Omental fat pad (tissue), 4 donors: Measurements from ENCODE around the gene CARNS1. TPM values are rescaled to one million over a fixed set of nuclear protein-coding genes. Genes with fewer than 3 reads are reported as not detected.
"Not testable (repeated sequence)": the region's sequence is repeated elsewhere in the genome, so short reads cannot be mapped to it uniquely, and the experiment has no call there.

Experiments
- ATAC-seq: fragments of 150-250 bp; one replicate; pipeline ENCODE4 v1.9.1; 2016; ENCODE audit warnings: mild to moderate bottlenecking, moderate library complexity; ENCODE audit not compliant: low FRiP score
- DNase-seq: peaks from one replicate; pipeline ENCODE4 v3.0.0-alpha.2; 2019; ENCODE audit warnings: low spot score
- total RNA-seq, 4 donors: library from RNA; depleted of rRNA; stranded (reverse); fragments of >200 nt; gene quantifications; one replicate each; pipeline ENCODE4 v1.1.0, GENCODE V29; 2016
- TF ChIP-seq, protein P1 (sequence below), 3 donors: fragments of 450-650 bp; IDR thresholded peaks; one replicate each; pipeline ENCODE4 v1.5.1; 2016 to 2017; ENCODE audit warnings: antibody characterized with exemption in 3 of 3, mild to moderate bottlenecking in 3 of 3, moderate library complexity in 2 of 3

Gene CARNS1
- total RNA-seq, 4 donors from 2014 or later, result 0.47 to 42.6 (median 7.5) TPM

DNA sequence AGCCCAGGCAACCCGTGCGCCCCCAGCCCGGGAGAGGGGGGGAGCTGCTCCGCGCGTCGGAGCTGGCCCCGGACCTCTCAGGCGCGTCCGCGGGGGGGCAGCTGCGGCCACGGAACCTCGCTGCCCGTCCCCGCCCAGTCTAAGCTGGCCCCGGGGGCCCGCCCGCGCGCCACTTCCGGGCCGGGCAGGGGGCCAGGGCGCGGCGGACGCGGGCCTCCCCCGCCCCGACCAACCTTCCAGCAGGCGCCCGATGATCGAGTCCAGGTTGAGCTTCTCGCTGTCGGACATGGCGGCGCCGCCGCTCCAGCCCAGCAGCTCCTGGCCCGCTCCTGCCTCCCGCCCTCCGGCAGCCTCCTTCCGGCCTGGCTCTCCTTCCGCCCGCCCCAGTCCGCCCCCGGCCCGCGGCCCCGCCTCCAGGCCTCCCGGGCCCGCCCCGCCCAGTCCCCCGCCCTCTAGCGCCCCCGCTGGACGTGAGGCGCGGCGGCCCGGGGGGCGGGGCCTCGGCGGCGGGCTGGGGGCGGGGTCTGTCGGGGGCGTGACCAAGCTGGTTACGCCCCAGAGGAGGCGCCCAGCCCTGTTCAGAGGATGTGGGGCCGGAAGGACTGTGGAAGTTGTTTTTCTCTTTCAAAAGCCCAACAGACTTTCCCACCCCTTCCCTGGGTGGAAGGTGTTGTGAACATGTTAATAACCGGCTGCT lies 13.8 kb upstream of the CARNS1 start, which contains the start of gene PPP1CA:
TSS of gene PPP1CA (minus strand) at position 364 of the 697 bp plus-strand sequence. CDS start at position 288, 76 bp downstream.
- DNase-seq (peak; percentile 73), ATAC-seq (peak; percentile 94)
- TF ChIP-seq, protein P1, sequence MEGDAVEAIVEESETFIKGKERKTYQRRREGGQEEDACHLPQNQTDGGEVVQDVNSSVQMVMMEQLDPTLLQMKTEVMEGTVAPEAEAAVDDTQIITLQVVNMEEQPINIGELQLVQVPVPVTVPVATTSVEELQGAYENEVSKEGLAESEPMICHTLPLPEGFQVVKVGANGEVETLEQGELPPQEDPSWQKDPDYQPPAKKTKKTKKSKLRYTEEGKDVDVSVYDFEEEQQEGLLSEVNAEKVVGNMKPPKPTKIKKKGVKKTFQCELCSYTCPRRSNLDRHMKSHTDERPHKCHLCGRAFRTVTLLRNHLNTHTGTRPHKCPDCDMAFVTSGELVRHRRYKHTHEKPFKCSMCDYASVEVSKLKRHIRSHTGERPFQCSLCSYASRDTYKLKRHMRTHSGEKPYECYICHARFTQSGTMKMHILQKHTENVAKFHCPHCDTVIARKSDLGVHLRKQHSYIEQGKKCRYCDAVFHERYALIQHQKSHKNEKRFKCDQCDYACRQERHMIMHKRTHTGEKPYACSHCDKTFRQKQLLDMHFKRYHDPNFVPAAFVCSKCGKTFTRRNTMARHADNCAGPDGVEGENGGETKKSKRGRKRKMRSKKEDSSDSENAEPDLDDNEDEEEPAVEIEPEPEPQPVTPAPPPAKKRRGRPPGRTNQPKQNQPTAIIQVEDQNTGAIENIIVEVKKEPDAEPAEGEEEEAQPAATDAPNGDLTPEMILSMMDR (IDR thresholded peaks at IDR 0.05), result no peak

DNA sequence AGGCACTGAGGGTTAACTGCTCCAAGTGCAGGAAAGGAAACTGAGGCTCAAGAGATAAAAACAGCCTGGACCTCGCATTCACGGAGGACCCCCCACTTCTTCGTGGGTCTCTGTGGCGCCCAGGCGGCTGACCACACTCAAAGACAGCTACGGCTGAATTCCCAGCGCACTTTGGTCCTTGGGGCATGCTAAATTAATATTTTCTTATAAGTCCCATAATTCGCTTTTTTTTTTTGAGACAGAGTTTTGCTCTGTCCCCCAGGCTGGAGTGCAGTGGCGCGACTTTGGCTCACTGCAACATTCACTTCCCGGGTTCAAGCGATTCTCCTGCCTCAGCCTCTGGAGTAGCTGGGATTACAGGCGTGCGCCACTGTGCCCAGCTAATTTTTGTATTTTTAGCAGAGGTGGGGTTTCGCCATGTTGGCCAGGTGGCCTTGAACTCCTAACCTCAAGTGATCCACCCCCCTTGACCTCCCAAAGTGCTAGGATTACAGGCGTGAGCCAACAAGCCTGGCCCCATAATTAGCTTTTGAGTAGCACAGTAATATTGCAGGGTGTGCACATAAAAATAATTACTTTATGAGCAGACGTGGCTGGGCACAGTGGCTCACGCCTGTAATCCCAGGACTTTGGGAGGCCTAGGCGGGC lies 13.2 kb upstream of the CARNS1 start:
- not testable (repeated sequence) for DNase-seq, ATAC-seq

DNA sequence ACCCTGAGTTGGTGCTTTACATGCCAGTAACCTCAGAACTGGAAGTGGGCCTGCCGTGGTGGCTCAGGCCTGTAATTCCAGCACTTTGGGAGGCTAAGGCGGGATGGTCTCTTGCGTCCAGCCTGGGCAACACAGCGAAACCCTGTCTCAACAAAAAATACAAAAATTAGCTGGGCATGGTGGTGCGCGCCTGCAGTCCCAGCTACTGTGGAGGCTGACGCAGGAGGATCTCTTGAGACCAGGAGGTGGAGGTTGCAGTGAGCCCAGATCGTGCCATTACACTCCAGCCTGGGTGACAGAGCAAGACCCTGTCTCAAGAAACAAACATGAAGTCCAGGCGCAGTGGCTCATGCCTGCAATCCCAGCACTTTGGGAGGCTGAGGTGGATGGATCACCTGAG lies 12.4 kb upstream of the CARNS1 start:
- DNase-seq, ATAC-seq: not testable (repeated sequence)

DNA sequence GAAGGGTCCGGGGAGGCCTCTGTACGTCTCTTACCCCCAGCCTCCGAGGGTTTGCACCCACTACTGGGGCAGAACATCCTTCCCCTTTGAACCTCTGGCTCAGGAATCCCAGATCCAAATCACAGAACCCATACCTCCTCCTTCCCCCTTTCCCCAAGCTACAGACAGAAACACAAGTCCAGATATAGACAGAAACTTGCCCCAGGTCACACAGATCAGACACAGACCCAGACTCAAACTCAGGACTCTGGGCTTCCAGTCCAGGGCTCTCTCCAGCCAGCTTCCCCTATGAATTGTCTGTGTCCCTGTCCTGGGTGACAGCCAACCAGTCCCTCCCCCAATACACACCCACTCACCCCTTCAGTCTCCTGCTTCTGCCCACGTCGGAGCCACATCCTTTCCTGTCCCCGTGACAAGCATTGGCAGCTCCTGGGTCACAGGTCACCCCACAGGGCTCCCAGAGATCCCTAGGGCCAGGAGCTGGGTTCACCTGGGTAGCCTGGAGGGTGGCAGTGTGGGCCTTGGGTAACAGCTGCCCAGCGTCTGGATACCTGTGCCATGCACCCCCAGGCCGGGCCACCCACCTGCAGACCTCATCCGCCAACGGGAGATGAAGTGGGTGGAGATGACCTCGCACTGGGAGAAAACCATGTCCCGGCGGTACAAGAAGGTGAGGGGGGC lies 10.8 kb upstream of the CARNS1 start:
- no peak for ATAC-seq
- TF ChIP-seq, protein P1 (IDR thresholded peaks at IDR 0.05), result no peak
- DNase-seq, result no peak

DNA sequence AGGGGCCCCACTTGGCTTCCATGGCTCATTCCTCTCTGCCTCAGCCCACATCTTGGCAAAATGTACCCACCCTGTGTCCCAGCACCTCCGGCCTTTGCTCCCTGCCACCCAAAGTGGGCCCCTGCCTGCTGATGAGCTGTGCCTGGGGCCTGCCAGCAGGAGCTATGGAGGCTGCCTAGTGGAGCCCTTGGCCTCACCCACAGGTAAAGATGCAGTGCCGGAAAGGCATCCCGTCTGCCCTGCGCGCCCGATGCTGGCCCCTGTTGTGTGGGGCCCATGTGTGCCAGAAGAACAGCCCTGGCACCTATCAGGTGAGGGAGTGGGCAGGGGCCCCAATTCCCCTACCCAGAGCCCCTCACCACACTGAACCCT lies 10.3 kb upstream of the CARNS1 start:
- DNase-seq (no peak), ATAC-seq (no peak)
- TF ChIP-seq, protein P1 (IDR thresholded peaks at IDR 0.05), result no peak

DNA sequence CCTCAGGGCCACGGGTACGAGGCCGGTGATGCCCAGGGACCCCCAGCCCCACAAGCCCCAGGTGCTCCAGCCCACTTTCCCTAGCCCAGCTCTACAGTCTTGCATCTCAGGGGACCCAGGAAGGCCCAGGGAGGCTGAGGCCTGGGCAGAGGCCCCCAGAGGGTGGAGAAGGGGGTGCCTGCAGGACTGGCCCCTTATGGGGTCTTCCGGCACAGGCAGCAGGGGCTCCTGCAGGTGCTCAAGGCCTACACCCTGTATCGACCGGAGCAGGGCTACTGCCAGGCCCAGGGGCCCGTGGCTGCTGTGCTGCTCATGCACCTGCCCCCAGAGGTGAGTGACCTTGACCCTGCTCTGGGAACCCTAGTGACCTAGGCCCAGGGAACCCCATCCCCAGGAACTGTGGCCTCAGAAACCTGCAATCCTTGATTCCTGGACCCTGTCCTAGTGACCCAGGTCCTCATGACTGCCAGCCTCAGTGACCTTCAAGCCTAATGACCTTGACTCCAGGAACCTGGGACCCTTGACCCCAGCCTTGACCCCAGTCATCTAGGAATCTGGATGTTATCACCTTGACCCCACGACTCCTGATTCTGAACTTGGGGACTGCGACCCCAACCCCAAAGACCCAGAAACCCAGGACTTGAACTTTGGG lies 9.7 kb upstream of the CARNS1 start:
- TF ChIP-seq, protein P1 (IDR thresholded peaks at IDR 0.05), result no peak
- no peak for ATAC-seq
- no peak for DNase-seq

DNA sequence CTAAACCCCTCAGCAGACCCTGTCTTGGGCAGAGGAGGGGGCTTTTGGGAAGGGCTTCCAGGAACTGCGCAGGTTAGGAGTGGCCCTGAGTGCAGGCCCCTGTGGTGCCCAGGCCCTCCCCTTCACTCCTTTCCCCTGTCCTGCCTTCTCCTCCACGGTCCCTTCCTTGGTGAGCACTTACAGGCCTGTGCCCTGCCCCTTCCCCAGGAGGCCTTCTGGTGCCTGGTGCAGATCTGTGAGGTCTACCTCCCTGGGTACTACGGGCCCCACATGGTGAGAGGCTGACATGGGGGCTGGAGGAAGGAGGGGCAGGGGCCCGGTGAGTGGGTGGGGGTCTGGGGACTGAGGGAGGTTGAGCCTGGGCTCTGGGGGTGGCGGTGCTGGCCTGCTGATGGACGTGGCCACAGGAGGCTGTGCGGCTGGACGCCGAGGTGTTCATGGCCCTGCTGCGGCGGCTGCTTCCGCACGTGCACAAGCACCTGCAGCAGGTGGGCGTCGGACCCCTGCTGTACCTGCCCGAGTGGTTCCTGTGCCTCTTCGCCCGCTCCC lies 9.0 kb upstream of the CARNS1 start:
- DNase-seq (no peak), ATAC-seq (no peak)
- TF ChIP-seq, protein P1 (IDR thresholded peaks at IDR 0.05), result no peak
